Glomerular visceral epithelial cell (primary cell): ENCODE data around the gene EIF2A.
"Not testable (repeated sequence)": the region's sequence is repeated elsewhere in the genome, so short reads cannot be mapped to it uniquely, and the experiment has no call there.

ENCODE experiments used
- DNase-seq: peaks from one replicate; pipeline ENCODE4 v3.0.0-alpha.2; 2016; ENCODE audit errors: extremely low spot score

The EIF2A gene

DNA sequence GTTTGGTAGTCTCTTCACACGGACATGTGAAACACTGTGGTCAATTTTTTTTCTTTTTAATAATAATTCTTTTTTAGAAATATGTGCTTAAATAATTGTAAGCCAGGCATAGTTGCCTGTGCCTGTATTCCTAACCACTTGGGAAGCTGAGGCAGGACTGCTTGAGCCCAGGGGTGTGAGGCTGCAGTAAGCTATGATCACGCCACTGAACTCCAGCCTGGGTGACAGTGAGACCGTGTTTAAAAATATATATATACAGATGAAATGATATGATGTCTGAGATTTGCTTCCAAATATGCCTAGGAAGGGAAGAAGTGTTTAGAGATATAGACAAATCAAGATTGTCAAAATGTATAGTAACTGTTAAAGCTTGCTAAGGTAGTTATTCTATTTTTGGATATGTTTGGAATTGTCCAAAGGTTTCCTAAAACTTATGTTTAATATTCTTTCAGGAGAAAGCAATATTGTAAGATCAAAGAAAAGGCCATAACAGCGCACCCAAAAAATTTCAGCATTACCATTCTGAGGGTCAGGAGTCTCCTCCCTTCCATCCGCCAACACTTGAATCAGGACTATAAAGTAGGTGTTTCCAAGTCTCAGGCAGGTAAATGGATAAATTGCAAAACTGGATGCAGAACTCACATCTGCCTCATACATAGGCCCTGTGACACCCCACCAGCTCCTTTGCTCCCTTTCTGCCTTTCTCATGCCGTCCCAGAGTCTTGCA lies 56.0 kb downstream of the EIF2A start:
- no peak for DNase-seq

DNA sequence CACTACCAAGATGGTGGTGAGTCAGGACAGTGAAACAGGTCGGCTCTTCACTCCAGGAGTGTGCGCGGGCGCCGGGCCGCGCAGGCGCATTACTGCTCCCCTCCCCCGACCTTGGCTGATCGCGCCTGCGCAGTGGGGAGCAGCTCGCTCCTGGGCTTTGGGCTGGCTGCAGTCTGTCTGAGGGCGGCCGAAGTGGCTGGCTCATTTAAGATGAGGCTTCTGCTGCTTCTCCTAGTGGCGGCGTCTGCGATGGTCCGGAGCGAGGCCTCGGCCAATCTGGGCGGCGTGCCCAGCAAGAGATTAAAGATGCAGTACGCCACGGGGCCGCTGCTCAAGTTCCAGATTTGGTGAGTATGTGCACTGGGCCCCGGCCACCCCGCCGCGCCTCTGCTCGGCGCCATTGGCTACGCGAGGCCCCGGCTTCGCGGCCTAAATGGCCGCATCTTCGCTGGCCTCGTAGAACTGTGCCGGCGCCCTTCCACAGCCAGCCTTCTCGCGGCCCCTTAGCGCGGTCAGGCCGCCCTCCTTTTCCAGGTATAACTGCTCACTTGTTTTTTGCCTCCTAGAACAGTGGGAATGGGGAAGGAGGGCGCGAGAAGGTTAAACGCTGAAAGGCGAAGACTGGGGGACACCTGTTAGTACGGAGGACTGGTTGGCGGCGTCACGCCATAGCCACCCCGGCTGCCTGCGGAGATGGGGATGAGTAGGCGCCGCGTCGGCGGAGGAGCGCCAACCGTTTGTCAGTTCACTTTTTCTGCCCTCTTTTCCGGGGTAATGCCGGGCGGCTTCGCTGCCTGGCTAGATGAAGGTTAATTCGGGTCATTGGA lies 56.8 kb downstream of the EIF2A start, which contains the start of gene SELENOT:
SELENOT (plus strand) TSS at position 169 of the 827 bp plus-strand sequence; CDS start at position 211, 42 bp downstream.
- DNase-seq = peak; percentile 97

DNA sequence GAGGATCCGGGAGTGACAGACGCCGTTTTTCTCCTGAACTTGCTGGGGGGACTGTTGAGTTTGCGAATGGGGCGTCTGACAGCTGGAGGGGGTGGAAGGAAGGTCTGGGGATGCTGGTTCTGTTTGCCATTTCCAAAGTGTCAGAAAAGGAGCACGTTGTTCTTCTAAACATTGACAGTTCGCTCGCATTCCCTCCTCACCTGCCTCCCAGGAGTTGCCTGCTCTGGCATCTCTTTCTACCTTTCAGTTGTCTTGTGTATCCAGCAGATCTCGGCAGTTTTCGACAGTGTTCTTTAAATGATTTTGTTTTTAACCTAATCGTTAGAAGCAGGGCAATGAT lies 57.4 kb downstream of the EIF2A start:
- no peak for DNase-seq

DNA sequence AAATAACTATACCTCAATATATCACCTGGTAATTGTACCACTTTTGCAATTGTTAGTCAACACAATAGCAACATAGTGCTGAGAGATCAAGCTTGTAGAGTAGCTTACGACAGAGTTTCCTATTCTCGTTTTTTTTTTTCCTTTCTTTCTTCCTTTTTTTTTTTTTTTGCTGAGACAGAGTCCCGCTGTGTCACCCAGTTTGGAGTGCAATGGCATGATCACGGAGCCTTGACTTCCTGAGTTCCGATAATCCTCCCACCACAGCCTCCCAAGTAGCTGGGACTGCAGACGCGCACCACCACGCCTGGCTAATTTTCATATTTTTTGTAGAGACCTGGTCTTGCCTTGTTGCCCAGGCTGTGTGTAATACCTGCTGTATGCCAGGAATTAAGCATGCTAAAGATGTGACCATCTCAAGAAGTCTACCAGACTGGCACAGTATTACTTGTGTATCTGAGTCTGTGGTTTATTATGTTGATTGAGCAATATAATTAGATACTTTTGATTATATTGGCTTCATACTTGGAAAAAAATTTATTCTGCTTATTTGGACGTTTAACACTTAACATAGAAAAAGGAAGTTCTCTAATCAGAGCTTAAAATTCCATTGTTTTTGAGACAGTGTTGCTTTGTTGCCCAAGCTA lies 59.5 kb downstream of the EIF2A start:
- no peak for DNase-seq

DNA sequence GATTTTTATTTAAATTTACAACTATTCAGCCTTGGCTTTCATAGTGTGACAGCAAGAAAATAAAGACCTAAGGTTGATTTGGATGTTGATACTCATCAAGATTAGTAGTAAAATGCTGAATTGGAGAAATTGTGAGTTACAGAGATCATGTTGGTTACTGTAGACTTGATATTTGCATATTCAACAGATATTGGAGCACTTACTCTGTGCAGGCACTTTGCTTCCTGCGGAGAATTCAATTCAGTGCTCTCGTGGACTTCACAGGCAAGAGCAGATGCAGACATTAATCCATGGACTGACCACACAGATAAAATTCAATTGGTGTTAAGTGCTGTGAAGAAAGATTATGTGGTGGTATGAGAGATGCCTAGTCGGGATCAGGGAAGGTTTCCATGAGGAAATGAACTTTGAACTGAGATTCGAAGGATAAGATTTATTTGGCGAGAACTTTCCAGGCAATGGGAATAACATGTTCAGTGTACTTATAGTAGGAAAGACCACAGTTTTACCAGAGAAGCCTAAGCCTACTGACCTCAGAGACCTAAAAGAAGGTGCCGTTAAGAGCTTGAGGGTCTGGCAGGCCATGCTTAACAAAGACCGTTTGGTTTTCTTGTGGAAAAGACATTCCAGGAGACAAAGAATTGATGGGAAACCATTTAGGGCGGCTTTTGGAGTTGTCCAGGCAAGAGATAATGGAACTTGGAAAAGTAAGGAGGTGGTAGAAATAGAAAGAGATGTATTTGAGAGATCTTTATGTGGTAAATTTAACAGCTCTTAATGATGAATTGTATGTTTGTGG lies 60.9 kb downstream of the EIF2A start:
- DNase-seq = no peak

DNA sequence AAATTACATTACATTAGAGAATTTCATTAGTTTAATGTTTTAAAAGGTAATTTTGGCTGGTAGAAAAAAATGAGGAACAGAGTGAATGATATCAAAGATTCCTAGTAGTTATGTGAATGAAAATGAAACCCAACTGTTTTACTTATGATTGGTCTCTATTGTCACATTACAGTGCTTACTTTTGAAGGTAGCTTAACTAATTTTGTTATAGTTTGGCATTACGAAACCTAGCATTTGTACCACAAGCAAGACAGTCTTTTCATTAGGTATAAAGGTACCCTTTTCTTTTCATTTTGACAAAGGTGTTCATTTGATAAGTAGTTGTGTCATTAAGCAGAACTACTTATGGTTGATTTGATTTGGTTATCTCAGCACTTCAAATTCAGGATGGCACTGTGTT lies 63.4 kb downstream of the EIF2A start:
- no peak for DNase-seq

DNA sequence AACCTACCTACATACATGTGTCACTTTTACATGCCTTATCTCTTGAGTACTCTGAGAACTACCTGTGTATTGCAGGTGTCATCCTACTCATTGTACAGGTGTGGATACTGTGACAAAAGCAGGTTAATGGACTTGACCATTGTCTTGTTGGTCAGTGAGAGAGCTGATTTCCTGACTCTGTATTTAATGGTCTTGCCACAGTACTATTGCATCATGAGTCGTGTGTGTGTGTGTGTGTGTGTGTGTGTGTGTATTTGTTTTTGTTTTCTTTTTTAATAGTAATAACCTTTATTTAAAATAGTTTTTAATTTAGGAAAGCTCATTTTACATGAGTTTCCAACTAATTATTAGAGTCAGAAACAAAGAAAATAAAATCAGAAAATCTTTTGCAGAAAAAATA lies 64.2 kb downstream of the EIF2A start:
- no peak for DNase-seq

DNA sequence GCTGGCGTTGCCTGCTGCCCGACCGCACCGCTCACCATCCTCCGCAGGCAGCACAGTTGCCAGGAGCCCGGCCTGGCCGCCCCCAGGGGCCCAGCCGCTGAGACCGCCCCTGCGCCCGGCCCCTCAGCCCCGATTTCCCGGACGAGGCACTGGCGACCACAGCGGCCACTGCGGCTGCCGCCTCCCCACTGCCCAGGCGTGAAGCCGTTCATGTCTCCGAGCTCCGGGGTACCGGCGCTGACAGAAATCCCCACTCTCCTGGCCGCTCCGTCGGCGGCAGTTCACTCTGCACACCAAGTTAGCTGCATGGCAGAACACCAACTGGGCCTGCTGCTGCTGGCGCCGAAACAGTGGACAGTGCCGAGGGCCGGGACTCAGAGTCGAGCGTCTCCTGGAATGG lies 65.1 kb downstream of the EIF2A start:
- no peak for DNase-seq

DNA sequence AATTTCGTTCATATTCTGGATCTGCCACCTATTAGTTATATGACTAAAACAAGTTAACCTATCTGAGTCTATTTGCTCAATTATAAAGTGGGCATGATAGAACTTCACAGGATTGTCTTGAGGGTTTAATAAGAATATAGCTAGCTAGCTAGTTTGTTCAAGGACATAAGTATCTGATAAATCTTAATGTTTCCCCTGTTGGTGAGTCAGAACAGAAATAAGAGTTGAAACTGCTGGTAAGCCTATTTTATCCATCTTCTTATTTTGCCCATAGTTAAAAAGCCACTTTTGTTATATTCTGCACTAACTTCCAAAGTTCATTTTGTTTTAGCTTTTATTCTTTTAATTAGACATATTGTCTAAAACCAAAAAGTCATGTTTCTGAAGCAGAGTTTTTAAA lies 65.9 kb downstream of the EIF2A start:
- no peak for DNase-seq

DNA sequence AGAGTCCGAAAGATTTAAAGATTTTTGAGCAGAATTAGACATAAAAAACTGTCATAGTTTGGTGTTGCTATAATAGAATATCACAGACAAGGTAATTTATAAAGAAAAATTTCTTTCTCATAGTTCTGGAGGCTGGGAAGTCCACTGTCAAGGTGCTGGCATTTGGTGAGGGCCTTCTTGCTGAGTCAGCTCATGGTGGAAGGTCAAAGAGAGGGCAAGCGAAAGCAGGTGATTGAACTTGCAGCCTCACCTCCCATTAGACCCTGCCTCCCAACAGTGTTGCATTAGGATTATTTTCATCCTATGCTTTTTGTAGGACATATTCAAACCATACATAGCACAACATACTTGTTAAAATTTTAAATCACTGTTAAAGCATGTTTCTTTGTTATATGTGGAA lies 66.4 kb downstream of the EIF2A start:
- DNase-seq = no peak

DNA sequence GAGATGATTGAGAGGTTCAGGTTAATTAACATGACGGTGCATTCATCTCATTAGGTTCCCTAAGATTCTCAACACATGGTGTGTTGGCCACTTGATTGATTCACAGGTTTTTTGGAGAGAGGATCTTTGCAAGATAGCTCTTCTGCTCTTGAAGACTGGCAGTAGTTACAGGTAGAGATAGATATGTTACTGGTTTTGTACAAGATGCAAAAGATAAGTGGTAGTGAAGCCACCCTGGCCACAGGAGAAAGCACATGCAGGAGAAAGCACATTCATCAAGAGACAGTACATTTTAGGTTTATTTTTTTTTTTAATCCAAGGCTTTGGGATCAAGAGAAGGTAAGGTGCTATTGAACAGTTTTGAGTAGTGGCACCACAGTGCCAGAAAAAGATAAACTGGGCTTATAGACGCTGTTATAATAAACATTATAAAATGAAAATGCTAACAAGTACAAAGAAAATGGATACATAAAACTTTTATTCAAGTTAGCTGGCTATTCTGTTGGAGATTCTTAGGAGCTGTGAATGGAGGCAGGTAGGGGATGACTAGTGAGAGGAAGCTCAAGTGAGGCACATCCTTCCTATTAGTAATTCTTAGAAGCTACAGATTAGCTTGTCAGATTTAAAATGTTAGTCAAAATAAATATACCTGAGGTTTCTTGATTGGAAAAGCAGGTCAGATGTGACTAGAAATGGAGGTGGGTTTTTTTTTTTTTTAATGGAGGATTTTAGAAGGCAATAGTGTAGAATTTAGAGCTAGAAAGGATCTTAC lies 67.3 kb downstream of the EIF2A start:
- no peak for DNase-seq

DNA sequence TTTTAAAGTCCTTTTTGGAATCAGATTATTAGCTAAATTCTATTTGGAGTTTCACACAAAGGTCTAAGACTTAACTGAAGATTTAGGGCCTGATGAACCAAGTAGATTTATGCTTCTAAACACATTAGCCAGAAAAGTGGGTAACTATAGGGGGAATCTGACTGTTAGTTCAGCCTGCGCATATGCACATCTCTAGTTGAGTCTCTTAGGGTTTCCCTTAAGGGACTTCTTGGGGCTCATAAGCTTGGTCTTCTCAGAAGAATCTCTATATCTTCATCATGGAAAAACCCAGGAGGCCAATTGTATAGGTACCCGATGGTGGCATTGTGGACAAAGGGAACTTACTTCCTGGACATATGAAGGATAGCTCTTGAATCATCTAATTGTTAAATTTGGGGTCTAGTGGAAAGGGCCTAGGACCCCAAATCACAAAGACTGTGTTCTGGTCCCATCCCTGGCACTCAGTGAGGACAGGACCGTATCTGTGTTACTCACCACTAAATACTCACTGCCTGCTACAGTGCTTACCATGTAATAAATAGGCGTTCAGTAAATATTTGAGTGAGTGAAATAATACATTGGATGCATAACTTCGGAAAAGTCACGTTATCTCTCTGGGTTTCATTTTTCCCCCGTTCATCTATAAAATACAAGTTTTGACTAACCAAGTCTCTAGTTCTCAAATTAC lies 73.6 kb downstream of the EIF2A start:
- no peak for DNase-seq

DNA sequence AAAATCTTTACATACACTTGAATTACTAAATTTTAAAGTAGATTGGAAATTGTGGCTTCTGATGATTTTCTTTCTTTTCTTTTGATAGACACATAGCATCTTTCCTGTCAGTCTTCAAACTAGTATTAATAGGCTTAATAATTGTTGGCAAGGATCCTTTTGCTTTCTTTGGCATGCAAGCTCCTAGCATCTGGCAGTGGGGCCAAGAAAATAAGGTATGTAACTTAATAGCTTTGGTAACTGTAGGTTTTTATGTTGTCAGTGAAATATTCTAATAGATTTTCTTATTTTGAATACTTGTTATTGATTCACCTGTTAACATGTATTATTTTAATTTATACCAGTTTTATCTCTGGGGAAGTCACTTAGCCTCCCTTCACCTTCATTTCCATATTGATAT lies 76.4 kb downstream of the EIF2A start:
- DNase-seq = not testable (repeated sequence)

DNA sequence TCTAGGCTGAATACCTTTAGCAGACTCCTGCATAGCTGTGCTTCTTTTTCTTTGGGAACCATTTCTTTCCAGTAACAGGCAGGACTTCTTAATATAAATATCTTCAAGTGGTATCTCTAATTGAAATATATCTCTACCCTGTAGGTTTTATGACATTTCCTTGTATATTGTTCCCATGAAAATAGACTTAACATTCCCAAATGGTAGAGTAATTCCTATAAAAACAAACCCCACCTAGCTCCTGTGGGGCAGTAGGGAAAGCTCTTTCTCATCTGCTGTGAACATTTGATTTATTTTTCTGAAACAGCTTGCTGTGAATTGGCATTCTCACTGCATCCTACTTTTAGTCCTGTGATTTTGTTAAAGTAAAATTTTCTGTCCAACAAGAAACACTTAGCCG lies 77.4 kb downstream of the EIF2A start:
- DNase-seq = no peak

DNA sequence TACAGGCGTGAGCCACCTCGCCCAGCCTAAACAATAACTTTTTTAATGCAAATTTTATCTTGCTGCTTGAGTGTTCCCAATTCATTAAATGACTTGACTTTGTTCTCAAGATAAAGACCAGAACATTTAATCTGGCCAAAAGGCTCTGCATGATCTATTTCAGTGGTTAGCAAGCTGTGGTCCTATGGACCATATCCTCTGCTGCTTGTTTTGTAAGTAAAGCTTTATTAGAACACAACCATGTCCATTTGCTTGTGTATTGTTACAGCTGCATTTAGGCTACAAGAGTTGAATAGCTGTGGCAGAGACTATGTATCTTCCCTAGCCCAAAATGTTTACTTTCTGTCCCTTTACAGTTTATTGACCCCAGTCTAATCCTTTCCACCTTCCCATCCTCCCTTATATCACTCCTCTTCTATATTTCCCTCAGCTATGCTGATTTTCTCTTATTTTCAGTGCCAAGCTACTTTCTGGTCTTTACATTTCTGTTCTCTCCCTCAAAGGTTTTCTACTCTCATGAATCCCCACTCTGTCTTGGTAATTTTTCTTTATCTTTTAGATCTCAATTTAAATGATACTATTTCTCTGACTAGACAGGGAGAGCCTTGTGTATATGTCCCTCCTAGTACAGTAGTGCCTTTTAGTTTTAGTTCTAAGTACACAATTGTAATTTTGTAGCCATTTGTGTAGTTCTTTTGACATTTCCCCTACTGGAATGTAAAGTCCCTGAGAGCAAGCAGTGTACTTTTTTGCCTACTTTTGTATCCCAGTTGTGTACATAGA lies 79.8 kb downstream of the EIF2A start:
- DNase-seq = no peak

DNA sequence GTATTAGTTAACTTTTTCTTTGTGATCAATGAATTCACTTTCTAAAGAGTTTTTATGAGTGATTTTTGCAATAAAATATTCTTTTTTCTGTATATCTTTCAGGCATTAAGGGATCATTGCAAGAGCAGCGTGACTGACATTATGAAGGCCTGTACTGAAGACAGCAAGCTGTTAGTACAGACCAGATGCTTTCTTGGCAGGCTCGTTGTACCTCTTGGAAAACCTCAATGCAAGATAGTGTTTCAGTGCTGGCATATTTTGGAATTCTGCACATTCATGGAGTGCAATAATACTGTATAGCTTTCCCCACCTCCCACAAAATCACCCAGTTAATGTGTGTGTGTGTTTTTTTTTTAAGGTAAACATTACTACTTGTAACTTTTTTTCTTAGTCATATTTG lies 81.0 kb downstream of the EIF2A start:
- DNase-seq = no peak

DNA sequence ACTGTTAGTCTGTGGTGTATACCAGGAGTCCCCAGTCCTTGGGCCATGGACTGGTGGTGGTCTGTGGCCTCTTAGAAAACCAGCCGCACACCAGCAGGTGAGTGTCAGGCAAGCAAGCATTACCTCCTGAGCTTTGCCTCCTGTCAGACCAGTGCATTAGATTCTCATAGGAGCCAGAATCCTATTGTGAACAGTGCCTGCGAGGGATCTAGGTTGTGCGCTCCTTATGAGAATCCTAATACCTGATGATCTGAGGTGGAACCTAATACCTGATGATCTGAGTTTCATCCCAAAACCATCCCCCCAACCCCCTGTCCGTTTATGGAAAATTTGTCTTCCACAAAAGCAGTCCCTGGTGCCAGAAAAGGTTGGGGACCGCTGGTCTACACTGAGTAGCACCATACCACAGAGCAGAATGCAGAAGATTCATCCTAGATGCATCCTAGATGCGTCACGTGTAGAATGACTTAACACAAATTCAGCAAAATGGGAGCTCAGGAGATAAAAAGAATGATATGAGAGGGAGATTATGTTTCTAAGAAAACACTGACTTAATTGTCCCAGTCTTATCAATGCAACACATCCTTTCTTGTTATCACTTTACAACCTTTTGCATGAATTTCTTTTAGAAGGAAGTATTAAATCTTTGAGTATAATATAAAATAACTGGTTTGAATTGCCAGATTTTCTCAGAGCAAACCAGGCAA lies 85.1 kb downstream of the EIF2A start:
- no peak for DNase-seq

DNA sequence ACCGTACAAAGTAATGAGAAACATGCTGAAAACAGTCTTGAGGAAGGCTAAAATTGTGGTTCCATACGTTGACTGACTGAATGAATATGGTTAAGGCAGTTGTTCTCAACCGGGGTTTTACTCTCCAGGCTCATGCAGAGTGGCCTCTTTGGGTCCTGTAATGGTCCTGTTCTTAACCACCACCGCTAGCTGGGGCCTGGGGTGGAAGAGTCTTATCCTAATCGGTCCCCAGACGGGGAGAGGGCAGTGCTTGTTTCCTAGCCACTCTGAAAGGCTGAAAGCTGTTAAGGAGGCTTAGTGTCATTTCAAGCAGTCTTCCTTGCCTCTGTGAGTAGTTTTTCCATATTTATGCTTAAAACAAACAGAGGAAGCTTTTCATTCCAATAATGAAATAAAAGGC lies 88.5 kb downstream of the EIF2A start:
- DNase-seq = no peak

DNA sequence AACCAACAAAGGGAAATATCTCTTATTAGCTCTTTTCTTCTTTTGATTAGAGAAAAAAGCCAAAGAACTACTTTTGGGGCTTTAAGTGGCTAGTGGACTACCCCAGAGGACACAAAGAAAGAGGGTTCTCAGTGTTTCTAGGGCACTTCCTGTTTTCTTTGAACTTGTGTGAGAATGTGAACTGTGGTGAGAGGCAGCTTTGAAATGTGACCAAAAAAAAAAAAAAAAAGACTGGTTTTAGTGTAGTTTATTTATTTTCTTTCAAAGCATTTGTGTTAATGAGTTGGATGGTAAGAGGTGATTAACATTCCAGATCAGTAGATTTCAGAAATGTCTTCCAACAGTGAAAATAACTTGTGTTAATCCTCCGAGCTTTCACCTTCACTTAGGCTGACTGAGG lies 88.9 kb downstream of the EIF2A start:
- DNase-seq = no peak
